Left hindlimb (tissue), 1 donor: Measurements from ENCODE around the gene MINDY4.
A peak's percentile ranks its signal among the peaks of the same experiment; 100 is the strongest.

ENCODE experiments used
- DNase-seq: peaks from one replicate; pipeline ENCODE4 v3.0.0-alpha.2; 2018

The MINDY4 gene

DNA sequence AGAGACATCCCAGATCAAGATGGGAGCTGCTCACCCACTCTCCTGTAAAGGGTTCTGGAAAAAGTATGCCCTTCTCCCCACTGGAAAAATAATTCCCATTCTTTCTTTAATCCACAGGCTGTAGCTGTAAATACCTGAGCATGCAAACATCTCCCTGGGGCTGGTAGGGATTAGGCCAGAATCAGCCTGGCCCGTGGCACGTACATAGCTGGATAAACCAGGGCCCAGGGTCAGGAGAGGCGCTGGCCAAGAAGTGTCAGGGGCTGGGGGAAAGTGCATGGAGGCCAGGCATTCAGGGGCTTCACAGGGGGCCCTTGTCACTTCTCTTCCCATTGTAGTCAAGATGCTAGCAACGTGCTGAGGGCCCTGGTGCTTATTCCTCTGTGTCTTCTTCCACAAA is 109.7 kb downstream of the MINDY4 start:
- no peak for DNase-seq

GRCh38 chr7:30881448-30881847 is 110.2 kb downstream of the MINDY4 start:
- no peak for DNase-seq

- DNase-seq: no peak
Observed at GRCh38 chr7:30884881-30885280, 113.7 kb downstream of the MINDY4 start.

- no peak for DNase-seq
Observed at GRCh38 chr7:30886608-30887011, 115.4 kb downstream of the MINDY4 start.

DNA sequence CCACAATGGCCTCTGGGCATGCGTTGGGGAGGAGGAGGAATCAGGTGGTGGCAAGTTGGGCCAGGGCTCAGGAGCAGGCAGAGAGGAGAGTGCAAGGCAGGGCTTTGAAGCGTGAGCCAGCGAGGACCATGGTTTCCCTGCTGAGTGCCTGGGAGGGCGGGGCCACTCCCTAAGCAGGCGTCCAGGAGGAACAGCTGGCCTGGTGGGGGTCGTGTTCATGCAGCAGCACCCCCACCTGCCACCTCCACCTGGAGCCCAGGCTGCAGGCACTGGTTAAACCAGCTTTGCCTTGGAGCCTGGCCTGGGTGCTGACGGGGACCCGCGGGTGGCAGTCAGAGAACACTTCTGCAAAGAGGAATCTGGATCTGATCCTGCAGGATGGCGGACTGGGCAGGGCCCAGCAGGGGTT is 116.3 kb downstream of the MINDY4 start:
- DNase-seq: no peak

DNA sequence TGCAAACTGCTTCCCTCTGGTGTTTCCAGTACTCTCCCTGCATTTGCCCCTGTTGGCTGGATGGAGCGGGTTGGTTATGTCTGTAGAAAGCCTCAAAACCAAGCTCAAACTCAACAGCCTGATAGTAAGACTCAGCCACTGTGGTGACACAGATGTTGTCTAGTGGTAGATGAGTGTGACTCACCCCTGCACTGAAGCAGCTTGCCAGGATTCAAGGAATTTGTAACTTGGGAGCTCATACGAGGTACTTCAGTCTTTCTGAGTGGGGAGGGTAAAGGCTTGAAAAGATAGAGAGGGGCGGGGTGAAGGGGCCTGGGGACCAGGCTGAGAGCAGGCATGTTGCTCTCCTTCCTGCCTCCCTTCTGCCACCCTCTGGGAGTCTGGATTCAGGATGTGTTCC is 117.5 kb downstream of the MINDY4 start:
- DNase-seq: no peak

DNA sequence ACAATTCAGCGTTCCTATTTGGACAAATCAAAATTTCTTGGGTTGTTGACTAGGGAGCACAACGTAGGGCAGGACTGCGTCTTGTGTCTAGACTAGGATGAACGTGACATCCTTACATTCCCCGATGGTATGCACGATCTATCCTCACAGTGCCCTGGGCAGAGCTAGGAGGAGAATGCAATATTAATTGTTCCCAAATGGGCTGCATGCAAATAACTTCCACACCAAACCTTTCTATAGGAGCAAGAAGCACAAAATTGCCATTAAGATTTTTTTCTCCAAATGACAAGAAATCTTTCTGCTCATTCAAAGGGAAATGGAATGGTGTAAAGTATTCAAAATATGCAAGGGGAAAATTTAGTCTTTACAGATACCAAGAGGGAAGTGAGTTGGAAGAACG is 119.0 kb downstream of the MINDY4 start:
- no peak for DNase-seq

DNA sequence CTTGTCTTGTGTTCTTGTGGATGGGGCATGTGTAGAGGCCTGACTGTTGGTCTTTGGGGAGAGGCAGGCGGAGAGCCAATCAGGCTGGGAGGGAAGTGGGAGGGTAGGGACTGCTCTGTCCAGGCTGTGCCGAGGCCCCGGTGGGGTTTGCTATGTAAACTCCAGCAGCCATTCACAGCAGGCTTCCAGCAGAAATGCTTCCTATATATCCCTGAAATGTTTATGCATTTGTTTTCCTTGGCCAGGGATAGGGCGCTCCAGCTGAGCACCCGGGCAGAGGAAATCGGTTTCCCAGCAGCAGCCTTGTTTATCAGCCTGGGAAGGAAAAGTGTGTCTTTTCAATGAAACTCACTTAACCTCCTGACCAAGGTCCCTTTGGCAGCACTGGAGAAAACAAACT is 122.1 kb downstream of the MINDY4 start:
- peak; percentile 85 for DNase-seq

GRCh38 chr7:30894009-30894408 is 122.8 kb downstream of the MINDY4 start:
- DNase-seq: no peak

GRCh38 chr7:30894866-30895605 is 123.8 kb downstream of the MINDY4 start:
- DNase-seq: no peak

DNA sequence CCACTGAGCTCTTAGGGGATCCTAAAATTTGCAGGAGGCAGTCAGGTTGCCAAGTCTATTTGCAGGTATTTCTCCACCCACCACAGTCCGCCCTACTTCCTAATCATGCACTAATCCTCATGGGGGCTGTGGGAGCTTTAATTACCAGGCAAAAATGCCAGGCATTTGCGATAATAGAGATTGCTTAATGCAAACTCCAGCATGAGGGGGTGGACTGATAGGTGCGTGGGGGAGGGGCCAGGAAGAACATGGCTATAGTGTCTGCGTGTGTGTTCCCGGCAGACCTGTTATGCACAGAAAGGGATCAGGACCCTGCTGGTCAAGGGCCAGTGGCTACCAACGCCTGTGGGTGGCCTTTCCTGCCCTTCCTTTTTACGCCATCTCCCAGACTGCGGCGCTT is 124.8 kb downstream of the MINDY4 start:
- DNase-seq: no peak

DNA sequence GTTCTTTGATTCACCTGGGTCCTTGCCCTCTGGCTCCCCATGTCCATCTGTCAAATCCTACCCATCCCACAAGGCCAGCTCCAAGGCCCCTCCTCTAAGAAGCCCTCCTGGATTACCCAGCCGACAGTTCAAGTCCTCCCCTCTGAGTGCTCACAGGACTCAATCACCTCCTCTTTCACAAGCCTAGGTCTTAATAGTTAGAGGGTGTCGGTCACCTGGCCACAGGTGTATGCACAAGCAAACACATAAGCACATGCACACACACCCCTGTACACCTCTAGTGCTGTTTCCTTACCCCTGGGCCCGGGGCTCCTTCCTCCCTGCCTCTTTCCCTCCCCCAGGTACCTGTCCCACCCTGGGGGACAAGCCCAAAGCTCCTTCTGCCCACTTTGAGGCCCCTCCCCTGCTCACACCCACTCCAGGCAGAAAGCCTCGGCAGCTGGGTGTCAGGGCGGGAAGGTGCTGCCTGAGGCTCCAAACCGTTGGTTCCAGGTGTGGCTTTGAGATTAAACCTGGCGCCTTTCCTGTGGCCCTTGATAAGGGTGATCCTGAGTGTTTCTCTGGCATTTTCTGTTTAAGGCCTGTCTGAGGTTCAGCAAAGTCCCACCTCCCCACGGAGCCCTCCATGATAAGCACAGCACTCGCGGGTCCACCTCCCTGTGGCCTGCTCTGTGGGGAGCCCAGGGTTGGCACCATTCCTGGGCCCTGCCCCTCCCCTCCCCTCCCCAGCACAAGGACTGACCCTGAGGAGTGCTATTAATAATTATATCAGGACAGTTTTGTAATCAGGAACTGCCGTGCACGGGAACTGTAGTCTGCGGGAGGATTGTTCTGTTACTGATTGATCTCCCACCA is 125.8 kb downstream of the MINDY4 start:
- DNase-seq: no peak

GRCh38 chr7:30897770-30898169 is 126.6 kb downstream of the MINDY4 start:
- DNase-seq: no peak

GRCh38 chr7:30898411-30898810 is 127.2 kb downstream of the MINDY4 start:
- no peak for DNase-seq

GRCh38 chr7:30899066-30899465 is 127.8 kb downstream of the MINDY4 start:
- DNase-seq: no peak

GRCh38 chr7:30899630-30900029 is 128.4 kb downstream of the MINDY4 start:
- DNase-seq: no peak

GRCh38 chr7:30900053-30900452 is 128.8 kb downstream of the MINDY4 start:
- no peak for DNase-seq

DNA sequence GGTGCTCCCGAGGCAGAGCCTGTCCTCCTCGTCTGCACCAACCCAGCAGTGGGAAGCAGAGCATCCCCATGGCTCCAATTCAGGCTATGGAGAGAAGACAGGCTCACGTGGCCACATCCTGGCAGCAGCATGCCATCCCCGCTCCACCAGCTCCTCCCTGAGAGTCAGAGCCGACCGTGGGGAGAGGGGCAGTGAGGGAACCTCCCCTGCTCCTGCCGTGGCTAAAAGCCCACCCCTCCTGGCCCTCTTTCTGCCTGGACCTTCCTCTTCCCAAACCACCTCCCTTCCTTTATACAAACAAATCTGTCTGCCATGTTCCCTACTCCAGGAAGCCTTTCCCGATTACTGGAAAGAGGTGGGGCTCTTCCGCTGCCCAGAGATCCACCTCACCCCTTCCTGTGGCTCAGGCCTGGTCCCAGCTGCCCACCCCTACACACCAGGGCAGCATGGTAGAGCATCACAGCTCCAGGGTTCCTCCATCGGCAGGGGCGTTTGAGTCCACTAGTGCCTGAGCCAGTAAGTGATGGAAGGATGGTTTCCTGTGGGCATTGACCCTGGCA is 129.7 kb downstream of the MINDY4 start:
- no peak for DNase-seq

DNA sequence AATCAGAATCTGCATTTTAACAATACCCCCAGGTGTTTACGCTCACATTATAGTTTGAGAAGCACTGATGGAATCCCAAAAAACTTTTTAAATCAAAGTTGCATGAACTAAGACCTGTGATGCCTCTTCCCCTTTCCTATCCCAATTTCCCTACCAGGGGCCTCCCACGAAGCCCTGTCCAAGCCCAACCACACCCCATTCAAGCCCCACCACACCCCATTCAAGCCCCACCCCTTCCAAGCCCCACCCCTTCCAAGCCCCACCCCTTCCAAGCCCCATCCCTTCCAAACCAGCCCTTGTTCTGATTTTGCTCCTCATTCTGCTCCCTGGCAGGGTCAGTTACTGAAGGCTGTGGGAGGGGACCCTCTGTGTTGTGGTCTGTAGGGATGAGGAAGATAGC is 130.6 kb downstream of the MINDY4 start:
- no peak for DNase-seq

GRCh38 chr7:30902466-30902865 is 131.2 kb downstream of the MINDY4 start:
- DNase-seq: no peak

DNA sequence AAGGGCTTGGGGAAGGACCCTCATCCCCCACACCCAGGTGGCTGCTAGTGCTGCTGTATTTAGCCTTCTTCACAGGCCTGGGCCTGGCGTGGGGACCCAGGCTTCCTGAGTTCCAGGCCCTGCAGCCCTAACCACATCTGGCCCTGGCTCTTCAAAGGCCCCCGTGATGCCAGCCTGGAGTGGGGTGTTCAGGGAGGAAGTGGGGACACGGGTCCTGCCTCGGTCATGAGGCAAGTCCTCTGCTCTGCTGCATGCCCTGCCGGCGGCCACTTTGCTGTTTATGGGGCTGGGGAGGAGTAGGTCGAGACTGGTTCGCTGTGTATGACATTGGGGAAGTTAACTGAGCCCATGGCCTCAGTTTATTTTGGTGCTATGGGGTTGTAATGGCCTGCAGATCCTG is 131.9 kb downstream of the MINDY4 start:
- no peak for DNase-seq

- no peak for DNase-seq
Observed at GRCh38 chr7:30904561-30904960, 133.3 kb downstream of the MINDY4 start.

GRCh38 chr7:30905078-30906012 is 134.1 kb downstream of the MINDY4 start:
- DNase-seq: no peak
